D721Med (cell line): ENCODE data around the gene PKP4.

ENCODE experiments used
- DNase-seq: peaks from one replicate; pipeline ENCODE4 v3.0.0; 2011; ENCODE audit warnings: low spot score; ENCODE audit not compliant: insufficient read length
- FAIRE-seq: peaks from 2 replicates; lab custom pipeline; 2011; peaks lifted over from hg19 to GRCh38; lab: Jason Lieb, UNC
- CTCF ChIP-seq: IDR thresholded peaks from 2 replicates; pipeline ENCODE4 v1.5.1; 2012; ENCODE audit warnings: mild to moderate bottlenecking, control low read depth; ENCODE audit not compliant: insufficient read depth; ENCODE audit errors: missing control alignments

Gene PKP4

GRCh38 chr2:158666969-158667368 is 210.2 kb downstream of the PKP4 start:
- FAIRE-seq, result no peak

GRCh38 chr2:158667586-158667985 is 210.8 kb downstream of the PKP4 start:
- DNase-seq (no peak), FAIRE-seq (no peak)
- no peak for TF ChIP-seq CTCF

More at GRCh38 chr2:158666969-158667368, 210.2 kb downstream of the PKP4 start:
- TF ChIP-seq CTCF, result no peak
- no peak for DNase-seq

DNA sequence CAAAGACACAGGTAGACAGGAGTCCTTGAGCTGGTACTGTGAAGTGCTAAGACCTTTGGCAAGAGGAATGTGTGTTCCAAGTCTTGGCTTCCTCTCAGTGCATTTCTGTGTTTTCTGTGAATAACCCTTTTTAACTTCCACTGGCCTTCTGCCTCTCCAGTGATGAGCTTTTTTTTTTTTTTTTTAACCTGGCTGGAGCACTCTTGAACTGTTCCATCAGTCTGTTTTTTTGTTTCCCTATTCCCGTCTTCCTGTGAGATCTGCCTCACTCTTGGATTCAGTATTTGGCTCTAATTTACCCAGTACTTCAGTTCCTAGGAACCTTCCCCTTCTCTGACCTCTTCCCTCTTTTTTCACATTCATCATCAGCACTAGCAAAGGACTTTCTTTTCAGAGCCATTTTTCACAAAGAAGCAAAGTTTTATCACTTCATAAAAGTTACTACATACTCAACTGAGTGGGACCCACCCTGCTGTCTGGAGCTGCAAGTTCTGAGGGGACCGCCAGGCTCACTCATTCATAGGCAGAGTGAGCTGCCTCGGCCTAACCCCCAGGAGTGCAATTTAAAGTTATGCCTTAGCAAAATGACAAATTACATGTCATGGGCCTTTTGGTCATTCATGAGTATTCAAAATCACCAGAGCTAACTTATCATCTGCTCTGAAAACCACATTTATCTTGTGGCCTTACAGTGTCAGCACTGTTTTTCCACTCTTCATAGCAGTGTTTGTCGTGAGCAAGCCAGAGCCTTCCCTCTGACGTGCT is 211.4 kb downstream of the PKP4 start:
- DNase-seq (no peak), FAIRE-seq (no peak)
- no peak for TF ChIP-seq CTCF

- FAIRE-seq, result no peak
- TF ChIP-seq CTCF, result no peak
- DNase-seq, result no peak
These were observed 213.5 kb downstream of the PKP4 start for GRCh38 chr2:158670292-158670691.

- TF ChIP-seq CTCF, result no peak
- DNase-seq (no peak), FAIRE-seq (no peak)
These were observed 214.9 kb downstream of the PKP4 start for GRCh38 chr2:158671360-158672245.

DNA sequence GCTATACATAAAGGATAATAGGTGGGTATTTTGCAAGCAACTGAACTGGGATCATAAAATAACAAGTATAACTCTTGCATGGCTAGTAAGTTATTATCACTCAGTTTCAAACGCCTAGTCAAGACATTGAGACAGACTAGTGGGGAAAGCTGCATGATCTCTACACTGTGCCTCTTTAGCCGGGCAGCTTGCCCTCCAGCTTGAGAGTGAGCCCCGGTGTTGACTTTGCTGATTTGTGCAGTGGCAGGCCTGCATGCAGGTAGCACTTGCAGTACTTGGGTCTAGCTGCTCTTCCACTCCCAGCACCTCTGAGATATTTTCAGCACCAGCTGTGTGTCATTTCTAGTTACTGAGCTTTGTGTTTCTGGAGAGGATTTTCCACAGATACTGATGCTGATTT is 219.5 kb downstream of the PKP4 start:
- no peak for FAIRE-seq

More for the DNA sequence above, 219.5 kb downstream of the PKP4 start:
- TF ChIP-seq CTCF, result no peak
- DNase-seq, result no peak
